Activated CD4-positive, alpha-beta memory T cell treated with anti-CD3 and anti-CD28 coated beads for 36 hours (primary cell): ENCODE results near the gene SLC17A5. TPM values are rescaled to one million over a fixed set of nuclear protein-coding genes. Genes with fewer than 3 reads are reported as not detected.

Experiments used
- CTCF ChIA-PET: fragments of 350-600 bp; sonication (Branson Sonifier 250); formaldehyde crosslinking; loops from one replicate; lab custom pipeline; 2021; ENCODE audit warnings: antibody characterized with exemption, inconsistent platforms; lab: Charles Lee
- POLR2A ChIA-PET: fragments of 350-600 bp; sonication (Branson Sonifier 250); formaldehyde crosslinking; loops from one replicate; lab custom pipeline; 2021; ENCODE audit warnings: antibody characterized with exemption; lab: Charles Lee
- DNase-seq: peaks from one replicate; pipeline ENCODE4 v3.0.0-alpha.2; 2020
- H3K27ac Mint-ChIP-seq: one replicate; pipeline ENCODE4 v1.8.0; 2021; ENCODE audit warnings: mixed read lengths
- H3K27me3 Mint-ChIP-seq: one replicate; pipeline ENCODE4 v1.8.0; 2021; ENCODE audit warnings: mixed read lengths
- H3K36me3 Mint-ChIP-seq: one replicate; pipeline ENCODE4 v1.8.0; 2021; ENCODE audit warnings: mixed read lengths
- H3K4me1 Mint-ChIP-seq: one replicate; pipeline ENCODE4 v1.8.0; 2021; ENCODE audit warnings: low read depth, mixed read lengths
- H3K4me3 Mint-ChIP-seq: one replicate; pipeline ENCODE4 v1.8.0; 2021; ENCODE audit warnings: mild to moderate bottlenecking, mixed read lengths
- H3K9me3 Mint-ChIP-seq: one replicate; pipeline ENCODE4 v1.8.0; 2021; ENCODE audit warnings: mixed read lengths
- intact Hi-C: fragments of 100-400 bp; cut with micrococcal nuclease; formaldehyde crosslinking; loops from one replicate; pipeline ENCODE4 v1.15.1; 2023
- total RNA-seq, 2 experiments: library from RNA; stranded (reverse); gene quantifications; one replicate each; pipeline ENCODE4 v1.2.3, GENCODE V29; 2021

SLC17A5 gene
- total RNA-seq, 2 experiments from 2014 or later: 5.1 to 5.4 TPM

GRCh38 chr6:73664701-73665100 lies 10.9 kb upstream of the SLC17A5 start:
- Mint-ChIP-seq H3K9me3 (no peaks in the 10 kb centered on the region), H3K36me3 (no peaks in the 10 kb centered on the region), H3K27me3 (peaks cover 13% of the 10 kb centered on the region), H3K27ac (no peak overlapping the region), H3K4me1 (peaks cover 4% of the 10 kb centered on the region), H3K4me3 (no peak overlapping the region)
- intact Hi-C loops: no loop called here
- DNase-seq: no peak
- CTCF ChIA-PET: interaction anchor here (0.9 to 3.3 kb wide), 2 partner anchors 11 to 68 kb away, joined by 3 to 18 read pairs; no protein-coding TSS in a partner anchor
- POLR2A ChIA-PET: no interaction called here

- Mint-ChIP-seq H3K4me3 (no peak overlapping the region), H3K4me1 (peaks cover 17% of the 10 kb centered on the region), H3K27me3 (no peaks in the 10 kb centered on the region), H3K9me3 (no peaks in the 10 kb centered on the region), H3K36me3 (no peaks in the 10 kb centered on the region), H3K27ac (no peak overlapping the region)
- ChIA-PET CTCF (no interaction called here), POLR2A (no interaction called here)
- peak; percentile 31 for DNase-seq
- intact Hi-C loops: no loop called here
Observed at GRCh38 chr6:73657201-73657600, 3.4 kb upstream of the SLC17A5 start.

- H3K27me3 Mint-ChIP-seq: no peaks in the 10 kb centered on the region
- ChIA-PET POLR2A (no interaction called here), CTCF (no interaction called here)
- H3K9me3 Mint-ChIP-seq: no peaks in the 10 kb centered on the region
- intact Hi-C loops: no loop called here
- H3K4me1 Mint-ChIP-seq: peaks cover 21% of the 10 kb centered on the region
- no peaks in the 10 kb centered on the region for H3K36me3 Mint-ChIP-seq
- H3K27ac Mint-ChIP-seq: no peak overlapping the region
- H3K4me3 Mint-ChIP-seq: no peak overlapping the region
- no peak for DNase-seq
Observed at GRCh38 chr6:73656531-73657145, 2.8 kb upstream of the SLC17A5 start.

GRCh38 chr6:73655341-73655917 lies 1.6 kb upstream of the SLC17A5 start:
- H3K4me1 Mint-ChIP-seq: peaks cover 23% of the 10 kb centered on the region
- peaks cover 2% of the 10 kb centered on the region for H3K36me3 Mint-ChIP-seq
- intact Hi-C loops: loop anchor here (2.0 kb wide), 2 partner anchors 73 to 1629 kb away; partner anchors contain the start of gene TMEM30A
- no peak overlapping the region for H3K27ac Mint-ChIP-seq
- no peaks in the 10 kb centered on the region for H3K27me3 Mint-ChIP-seq
- no peak for DNase-seq
- H3K9me3 Mint-ChIP-seq: no peaks in the 10 kb centered on the region
- CTCF ChIA-PET: interaction anchor here (1.4 to 4.5 kb wide), 2 partner anchors 21 to 77 kb away, joined by 7 to 27 read pairs; no protein-coding TSS in a partner anchor
- no peak overlapping the region for H3K4me3 Mint-ChIP-seq
- POLR2A ChIA-PET: interaction anchor here (1.4 to 3.9 kb wide), 4 partner anchors 134 to 205 kb away, joined by 4 to 51 read pairs (median 13); partner anchors contain the start of genes EEF1A1 and MTO1

- DNase-seq: peak; percentile 81
- H3K27me3 Mint-ChIP-seq: no peaks in the 10 kb centered on the region
- ChIA-PET POLR2A (interaction anchor here (1.1 to 3.9 kb wide), 8 partner anchors 9 to 201 kb away, joined by 3 to 51 read pairs (median 7); partner anchors contain the start of genes CGAS, EEF1A1 and MTO1), CTCF (interaction anchor here (0.6 to 4.5 kb wide), 28 partner anchors 9 to 1590 kb away, joined by 3 to 27 read pairs (median 5); partner anchors contain the start of genes CD109, CGAS, COX7A2 and EEF1A1)
- H3K4me3 Mint-ChIP-seq: peak overlapping the region; percentile 97
- H3K4me1 Mint-ChIP-seq: peaks cover 23% of the 10 kb centered on the region
- H3K9me3 Mint-ChIP-seq: no peaks in the 10 kb centered on the region
- peak overlapping the region; percentile 95 for H3K27ac Mint-ChIP-seq
- peaks cover 6% of the 10 kb centered on the region for H3K36me3 Mint-ChIP-seq
- intact Hi-C loops: loop anchor here (1.0 to 2.0 kb wide), 2 partner anchors 264 to 1033 kb away; no protein-coding TSS in a partner anchor
Observed at GRCh38 chr6:73652637-73653570, 888 bp downstream of the SLC17A5 start.

GRCh38 chr6:73649783-73650182 lies 4.0 kb downstream of the SLC17A5 start:
- H3K4me1 Mint-ChIP-seq: peaks cover 24% of the 10 kb centered on the region
- no peak for DNase-seq
- H3K27me3 Mint-ChIP-seq: no peaks in the 10 kb centered on the region
- peaks cover 6% of the 10 kb centered on the region for H3K36me3 Mint-ChIP-seq
- intact Hi-C loops: no loop called here
- no peak overlapping the region for H3K27ac Mint-ChIP-seq
- no peaks in the 10 kb centered on the region for H3K9me3 Mint-ChIP-seq
- H3K4me3 Mint-ChIP-seq: no peak overlapping the region
- ChIA-PET CTCF (interaction anchor here (0.7 kb wide), 1 partner anchor 25 kb away, joined by 4 read pairs; no protein-coding TSS in a partner anchor), POLR2A (no interaction called here)

- Mint-ChIP-seq H3K27ac (no peak overlapping the region), H3K27me3 (no peaks in the 10 kb centered on the region), H3K4me3 (no peak overlapping the region), H3K4me1 (peaks cover 24% of the 10 kb centered on the region), H3K9me3 (no peaks in the 10 kb centered on the region), H3K36me3 (peaks cover 6% of the 10 kb centered on the region)
- intact Hi-C loops: no loop called here
- POLR2A ChIA-PET: no interaction called here
- CTCF ChIA-PET: interaction anchor here (0.6 kb wide), 1 partner anchor 205 kb away, joined by 3 read pairs; no protein-coding TSS in a partner anchor
- no peak for DNase-seq
Observed at GRCh38 chr6:73648166-73648565, 5.6 kb downstream of the SLC17A5 start.

GRCh38 chr6:73644941-73645591 lies 8.7 kb downstream of the SLC17A5 start:
- ChIA-PET POLR2A (interaction anchor here (1.5 kb wide), 1 partner anchor 8 kb away, joined by 6 read pairs; the partner anchor contains the start of gene SLC17A5), CTCF (interaction anchor here (1.4 to 2.3 kb wide), 2 partner anchors 8 to 34 kb away, joined by 4 to 13 read pairs; partner anchors contain the start of gene SLC17A5)
- DNase-seq: no peak
- no peaks in the 10 kb centered on the region for H3K27me3 Mint-ChIP-seq
- peaks cover 15% of the 10 kb centered on the region for H3K4me1 Mint-ChIP-seq
- peak overlapping the region; percentile 0 for H3K27ac Mint-ChIP-seq
- H3K9me3 Mint-ChIP-seq: no peaks in the 10 kb centered on the region
- H3K36me3 Mint-ChIP-seq: peaks cover 9% of the 10 kb centered on the region
- intact Hi-C loops: loop anchor here (1.0 kb wide), 1 partner anchor 9 kb away; no protein-coding TSS in a partner anchor
- H3K4me3 Mint-ChIP-seq: peak overlapping the region; percentile 83

GRCh38 chr6:73644030-73644429 lies 9.8 kb downstream of the SLC17A5 start:
- no peak for DNase-seq
- H3K27ac Mint-ChIP-seq: no peak overlapping the region
- no peaks in the 10 kb centered on the region for H3K27me3 Mint-ChIP-seq
- no peaks in the 10 kb centered on the region for H3K9me3 Mint-ChIP-seq
- intact Hi-C loops: no loop called here
- H3K36me3 Mint-ChIP-seq: peaks cover 10% of the 10 kb centered on the region
- no peak overlapping the region for H3K4me3 Mint-ChIP-seq
- POLR2A ChIA-PET: interaction anchor here (1.2 to 1.5 kb wide), 2 partner anchors 9 to 131 kb away, joined by 4 to 6 read pairs; partner anchors contain the start of gene SLC17A5
- CTCF ChIA-PET: interaction anchor here (1.4 to 2.3 kb wide), 2 partner anchors 9 to 33 kb away, joined by 4 to 13 read pairs; partner anchors contain the start of gene SLC17A5
- H3K4me1 Mint-ChIP-seq: peaks cover 15% of the 10 kb centered on the region

- no peak overlapping the region for H3K27ac Mint-ChIP-seq
- H3K36me3 Mint-ChIP-seq: peaks cover 12% of the 10 kb centered on the region
- POLR2A ChIA-PET: no interaction called here
- intact Hi-C loops: no loop called here
- H3K27me3 Mint-ChIP-seq: no peaks in the 10 kb centered on the region
- no peaks in the 10 kb centered on the region for H3K9me3 Mint-ChIP-seq
- peaks cover 15% of the 10 kb centered on the region for H3K4me1 Mint-ChIP-seq
- no peak overlapping the region for H3K4me3 Mint-ChIP-seq
- DNase-seq: no peak
- CTCF ChIA-PET: interaction anchor here (1.7 kb wide), 1 partner anchor 10 kb away, joined by 8 read pairs; the partner anchor contains the start of gene SLC17A5
Observed at GRCh38 chr6:73642530-73642929, 11.3 kb downstream of the SLC17A5 start.
